Esophagus muscularis mucosa (tissue), 4 donors: ENCODE measurements around the gene MBNL3. TPM values are rescaled to one million over a fixed set of nuclear protein-coding genes. Genes with fewer than 3 reads are reported as not detected.
A peak's percentile ranks its signal among the peaks of the same experiment; 100 is the strongest.

ENCODE experiments used
- DNase-seq: peaks from one replicate; pipeline ENCODE4 v3.0.0-alpha.2; 2017; ENCODE audit errors: extremely low spot score
- H3K27ac ChIP-seq, 4 donors: fragments of 200-600 bp; sonication (generic); replicated peaks in 1 of 4; 1 replicate in 3 of 4; 2 replicates in 1 of 4; pipeline ENCODE4 v1.5.1; 2016 to 2019; ENCODE audit warnings: mild to moderate bottlenecking in 1 of 4
- H3K27me3 ChIP-seq, 4 donors: fragments of 200-600 bp; sonication (generic); one replicate each; pipeline versions ENCODE4 v1.5.1 to v1.6.0; 2016 to 2019
- H3K36me3 ChIP-seq, 4 donors: fragments of 200-600 bp; sonication (generic); one replicate each; pipeline ENCODE4 v1.5.1; 2016 to 2019
- H3K4me1 ChIP-seq, 4 donors: fragments of 200-600 bp; sonication (generic); one replicate each; pipeline ENCODE4 v1.5.1; 2016 to 2019
- H3K4me3 ChIP-seq, 4 donors: fragments of 200-600 bp; sonication (generic); 1 replicate in 2 of 4; 2 replicates in 2 of 4; pipeline ENCODE4 v1.5.1; 2016 to 2019; ENCODE audit warnings: mild to moderate bottlenecking in 4 of 4, moderate library complexity in 1 of 4
- H3K9me3 ChIP-seq, 4 donors: fragments of 200-600 bp; sonication (generic); 1 replicate in 3 of 4; 2 replicates in 1 of 4; pipeline ENCODE4 v1.5.1; 2016 to 2019
- EP300 ChIP-seq: sonication (generic); formaldehyde crosslinking; IDR thresholded peaks from one replicate; pipeline ENCODE4 v1.6.1; 2017; ENCODE audit warnings: antibody characterized with exemption
- POLR2A ChIP-seq: fragments of 450-650 bp; IDR thresholded peaks from one replicate; pipeline ENCODE4 v1.6.1; 2017; ENCODE audit warnings: antibody characterized with exemption, moderate library complexity, mild to moderate bottlenecking, low read depth
- POLR2AphosphoS5 ChIP-seq, 2 donors: sonication (generic); formaldehyde crosslinking; IDR thresholded peaks; one replicate each; pipeline ENCODE4 v1.6.1; 2017; ENCODE audit warnings: antibody characterized with exemption in 2 of 2
- WGBS: methylation state at CpG from one replicate; pipeline ENCODE4 v1.1.5; 2018; 5-methylcytosine and 5-hydroxymethylcytosine counted together
- intact Hi-C: fragments of 100-400 bp; cut with DNase I; formaldehyde crosslinking; loops from one replicate; pipeline ENCODE4 v1.15.1; 2023
- total RNA-seq, 4 donors: library from RNA; depleted of rRNA; stranded (reverse); fragments of >200 nt; gene quantifications; one replicate each; pipeline versions ENCODE4 v1.1.0 to v1.2.1, GENCODE V29; 2016
- TF ChIP-seq, protein P1 (sequence below), 3 experiments: fragments of 200-600 bp in 2 of 3; fragments of 450-650 bp in 1 of 3; sonication (generic) in 2 of 3; IDR thresholded peaks; one replicate each; pipeline ENCODE4 v1.5.1; 2017 to 2019; ENCODE audit warnings: antibody characterized with exemption in 3 of 3, mild to moderate bottlenecking in 2 of 3, moderate library complexity in 1 of 3

Gene MBNL3
- total RNA-seq, 4 donors from 2014 or later: 1.7 to 13.8 (median 6.8) TPM

DNA sequence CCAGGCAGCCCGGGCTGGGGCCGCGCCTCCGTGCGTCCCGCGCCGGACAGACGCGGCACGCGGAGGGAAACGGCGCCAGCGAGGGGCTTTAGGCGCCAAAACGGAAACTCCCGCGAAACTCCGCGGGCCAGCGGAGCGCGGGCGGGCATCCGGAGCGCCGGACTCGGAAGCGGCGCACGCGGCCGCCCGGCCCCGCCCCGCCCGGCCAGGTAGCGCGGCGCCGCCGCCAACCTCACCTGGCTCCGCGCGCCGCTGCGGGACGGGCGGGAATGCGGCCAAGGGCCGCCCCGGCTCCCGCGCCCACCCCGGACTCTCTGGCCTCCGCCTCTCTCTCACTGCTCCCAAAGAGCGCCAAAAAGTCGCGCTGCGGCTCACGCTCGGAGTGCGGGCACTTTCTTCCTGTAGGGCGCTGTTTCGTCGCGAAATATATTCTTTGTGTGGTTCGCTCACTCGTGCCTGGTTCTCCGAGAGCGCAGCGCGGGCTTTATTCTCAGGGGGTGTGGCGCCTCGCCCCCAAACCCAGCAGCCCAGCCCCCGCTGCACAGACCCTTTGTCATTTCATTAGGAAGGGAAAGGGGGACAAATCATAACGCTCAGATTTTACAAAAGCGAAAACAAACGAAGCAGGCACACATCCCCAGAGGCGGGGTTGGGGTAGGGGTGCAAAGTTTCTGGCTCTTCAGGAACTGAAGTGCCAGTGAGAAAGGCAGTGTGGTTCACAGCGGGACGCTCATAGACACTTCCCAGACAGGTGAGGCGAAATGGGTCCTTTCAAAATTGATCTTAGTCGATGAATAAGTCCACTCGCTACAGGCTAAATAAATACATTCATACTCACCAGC, 961 bp upstream of the MBNL3 start:
- Histone ChIP-seq H3K4me1 (peaks cover 0 to 4% (median 2%) of the 10 kb centered on the region in 4 donors), H3K4me3 (peak overlapping the region; percentile 57 to 63 (median 59)), H3K27ac (peak overlapping the region; percentile 53 to 77 (median 64)), H3K36me3 (no peaks in the 10 kb centered on the region), H3K27me3 (peaks cover 0 to 8% (median 0%) of the 10 kb centered on the region in 4 donors), H3K9me3 (no peaks in the 10 kb centered on the region)
- no peak for DNase-seq
- intact Hi-C loops: no loop called here
- no peak for TF ChIP-seq POLR2AphosphoS5 (IDR thresholded peaks at IDR 0.05)
- TF ChIP-seq, protein P1, sequence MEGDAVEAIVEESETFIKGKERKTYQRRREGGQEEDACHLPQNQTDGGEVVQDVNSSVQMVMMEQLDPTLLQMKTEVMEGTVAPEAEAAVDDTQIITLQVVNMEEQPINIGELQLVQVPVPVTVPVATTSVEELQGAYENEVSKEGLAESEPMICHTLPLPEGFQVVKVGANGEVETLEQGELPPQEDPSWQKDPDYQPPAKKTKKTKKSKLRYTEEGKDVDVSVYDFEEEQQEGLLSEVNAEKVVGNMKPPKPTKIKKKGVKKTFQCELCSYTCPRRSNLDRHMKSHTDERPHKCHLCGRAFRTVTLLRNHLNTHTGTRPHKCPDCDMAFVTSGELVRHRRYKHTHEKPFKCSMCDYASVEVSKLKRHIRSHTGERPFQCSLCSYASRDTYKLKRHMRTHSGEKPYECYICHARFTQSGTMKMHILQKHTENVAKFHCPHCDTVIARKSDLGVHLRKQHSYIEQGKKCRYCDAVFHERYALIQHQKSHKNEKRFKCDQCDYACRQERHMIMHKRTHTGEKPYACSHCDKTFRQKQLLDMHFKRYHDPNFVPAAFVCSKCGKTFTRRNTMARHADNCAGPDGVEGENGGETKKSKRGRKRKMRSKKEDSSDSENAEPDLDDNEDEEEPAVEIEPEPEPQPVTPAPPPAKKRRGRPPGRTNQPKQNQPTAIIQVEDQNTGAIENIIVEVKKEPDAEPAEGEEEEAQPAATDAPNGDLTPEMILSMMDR (IDR thresholded peaks at IDR 0.05): no peak
- no peak for TF ChIP-seq POLR2A
- TF ChIP-seq EP300: no peak
- 22% methylated on average over 83 of the region's 86 CpGs for WGBS

DNA sequence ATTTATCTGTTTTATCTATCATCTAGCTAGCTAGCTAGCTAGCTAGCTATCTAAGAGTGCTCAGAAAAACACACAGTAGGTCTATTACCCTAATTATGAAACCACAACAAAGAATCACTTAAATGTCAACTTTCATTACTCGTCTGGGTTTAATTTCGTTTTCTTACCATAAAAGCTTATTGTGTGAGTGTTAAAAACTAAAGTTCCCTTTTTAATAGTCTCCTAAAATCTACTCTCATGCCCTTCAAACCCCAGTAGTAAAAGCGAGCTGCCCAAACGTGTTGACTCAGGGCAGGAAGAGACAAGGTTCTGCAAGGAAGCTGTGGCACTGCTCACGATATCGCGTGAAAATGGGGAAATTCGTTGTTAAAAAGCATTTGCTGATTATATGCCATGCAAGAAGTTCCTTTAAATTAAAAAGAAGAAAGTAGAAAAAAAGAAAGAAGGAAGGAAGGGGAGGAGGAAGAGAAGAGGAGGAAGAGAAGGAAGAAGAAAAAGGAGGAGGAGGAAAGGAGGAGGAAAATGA, 595 bp downstream of the MBNL3 start:
- H3K36me3 ChIP-seq: no peaks in the 10 kb centered on the region
- peaks cover 0 to 4% (median 2%) of the 10 kb centered on the region in 4 donors for H3K4me1 ChIP-seq
- peaks cover 0 to 11% (median 0%) of the 10 kb centered on the region in 4 donors for H3K27me3 ChIP-seq
- intact Hi-C loops: no loop called here
- peak overlapping the region; percentile 57 to 63 (median 59) for H3K4me3 ChIP-seq
- TF ChIP-seq POLR2A (no peak), EP300 (no peak), POLR2AphosphoS5 (IDR thresholded peaks at IDR 0.05) (no peak)
- TF ChIP-seq, protein P1 (IDR thresholded peaks at IDR 0.05): no peak
- DNase-seq: no peak
- peak overlapping the region; percentile 53 to 77 (median 64) for H3K27ac ChIP-seq
- 32% methylated on average over 8 of the region's 8 CpGs for WGBS
- H3K9me3 ChIP-seq: no peaks in the 10 kb centered on the region

DNA sequence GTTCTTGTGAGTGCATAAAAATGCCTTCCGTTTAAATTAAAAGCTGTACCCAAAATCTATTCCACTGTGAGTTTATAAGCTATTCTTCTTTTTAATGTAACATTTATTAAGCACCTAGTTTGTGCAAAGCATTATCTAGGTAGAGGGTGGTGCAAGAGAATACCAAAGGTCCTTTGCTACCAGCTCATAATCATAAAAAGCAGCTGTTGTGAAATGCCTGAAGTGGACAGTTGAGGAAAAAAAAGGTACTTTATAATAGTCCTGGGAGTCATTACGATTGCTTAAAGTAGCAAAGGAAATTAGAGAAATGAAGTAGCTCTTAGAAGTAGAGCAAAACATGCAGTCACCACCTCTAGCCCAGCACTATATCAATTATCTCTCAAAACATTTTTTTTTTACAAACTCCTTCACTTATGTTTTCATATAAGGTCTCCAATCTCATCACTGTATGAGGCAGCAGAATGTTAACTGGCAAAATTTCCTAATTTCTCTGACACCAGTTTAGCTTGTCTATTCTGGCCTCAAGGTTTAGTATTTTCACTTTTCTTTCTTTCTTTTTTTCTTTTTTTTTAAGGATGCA, 2.1 kb downstream of the MBNL3 start:
- peaks cover 0 to 12% (median 0%) of the 10 kb centered on the region in 4 donors for H3K27me3 ChIP-seq
- intact Hi-C loops: no loop called here
- TF ChIP-seq EP300 (no peak), POLR2A (no peak), POLR2AphosphoS5 (IDR thresholded peaks at IDR 0.05) (no peak)
- TF ChIP-seq, protein P1 (IDR thresholded peaks at IDR 0.05): no peak
- no peak overlapping the region for H3K4me3 ChIP-seq
- DNase-seq: no peak
- peaks cover 0 to 4% (median 2%) of the 10 kb centered on the region in 4 donors for H3K4me1 ChIP-seq
- 60% methylated on average over 2 of the region's 2 CpGs for WGBS
- H3K27ac ChIP-seq: no peak overlapping the region
- no peaks in the 10 kb centered on the region for H3K9me3 ChIP-seq
- H3K36me3 ChIP-seq: no peaks in the 10 kb centered on the region

DNA sequence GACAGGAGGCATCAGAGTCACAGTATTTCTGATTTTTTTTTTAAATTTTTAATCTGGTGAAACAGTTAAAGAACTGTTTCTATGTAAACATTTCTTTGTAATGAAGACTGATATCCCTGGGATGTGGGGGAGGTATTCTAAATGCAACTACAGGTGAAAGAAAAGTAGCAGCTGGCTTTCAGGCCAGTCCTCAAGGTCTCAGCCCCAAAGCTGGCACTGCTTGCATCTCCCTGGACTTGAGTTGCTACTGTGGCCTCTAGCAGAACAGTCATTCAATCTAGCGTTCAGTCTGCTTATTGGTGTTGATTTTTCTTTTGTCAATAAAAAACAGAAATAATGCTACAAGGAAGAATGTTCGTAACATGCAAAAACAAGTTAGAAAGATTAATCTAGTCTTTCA, 4.9 kb downstream of the MBNL3 start:
- no peak for TF ChIP-seq EP300
- TF ChIP-seq, protein P1 (IDR thresholded peaks at IDR 0.05): no peak
- no peak for TF ChIP-seq POLR2A
- TF ChIP-seq POLR2AphosphoS5 (IDR thresholded peaks at IDR 0.05): no peak
- no peak overlapping the region for H3K27ac ChIP-seq
- H3K4me1 ChIP-seq: peaks cover 0 to 11% (median 2%) of the 10 kb centered on the region in 4 donors
- 74% methylated on average over 2 of the region's 2 CpGs for WGBS
- DNase-seq: no peak
- H3K9me3 ChIP-seq: no peaks in the 10 kb centered on the region
- H3K27me3 ChIP-seq: peaks cover 0 to 4% (median 0%) of the 10 kb centered on the region in 4 donors
- no peak overlapping the region for H3K4me3 ChIP-seq
- H3K36me3 ChIP-seq: no peaks in the 10 kb centered on the region
- intact Hi-C loops: no loop called here
